NCI-H1930 (cell line): Measurements from ENCODE around the gene TSPYL1.
"Not testable (repeated sequence)": the region's sequence is repeated elsewhere in the genome, so short reads cannot be mapped to it uniquely, and the experiment has no call there.

Source experiments
- DNase-seq, 2 experiments: peaks; one replicate each; lab custom pipeline; 2025; lab: John Stamatoyannopoulos, UW

The TSPYL1 gene

DNA sequence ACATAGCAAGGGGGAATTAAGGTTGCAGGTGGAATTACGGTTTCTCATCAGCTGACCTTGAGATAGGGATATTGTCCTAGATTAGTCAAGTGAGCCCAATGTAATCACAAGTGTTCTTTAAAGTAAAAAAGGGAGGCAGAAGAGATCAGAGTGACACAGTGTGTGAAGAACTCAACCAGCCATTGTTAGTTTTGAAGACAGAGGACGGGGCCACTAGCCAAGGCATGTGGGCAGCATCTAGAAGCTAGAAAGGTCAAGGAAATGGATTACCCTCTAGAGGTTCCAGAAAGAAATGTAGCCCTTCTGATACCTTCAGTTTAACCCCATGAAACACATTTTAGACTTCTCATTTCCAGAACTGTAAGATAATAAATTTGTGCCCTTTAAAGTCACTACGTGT is 18.5 kb upstream of the TSPYL1 start:
- no peak for DNase-seq

DNA sequence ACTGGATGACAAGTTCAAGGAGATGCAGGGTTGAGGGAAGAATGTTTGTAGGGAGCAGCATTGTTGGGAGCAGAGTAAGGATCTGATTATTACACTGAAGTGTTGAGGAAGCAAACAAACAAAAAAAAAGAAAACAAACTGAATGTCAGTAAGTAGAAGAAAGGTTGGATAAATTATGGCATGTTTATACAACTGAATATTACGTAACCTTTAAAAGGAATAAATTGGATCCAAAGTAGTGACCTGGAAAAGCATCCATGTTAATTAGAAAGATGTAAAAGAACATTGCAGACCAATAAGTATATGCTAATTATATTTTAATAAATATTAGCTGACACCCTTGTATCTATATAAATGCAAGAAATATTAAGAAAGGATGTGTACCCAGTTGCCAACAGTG is 12.8 kb upstream of the TSPYL1 start:
- no peak for DNase-seq

DNA sequence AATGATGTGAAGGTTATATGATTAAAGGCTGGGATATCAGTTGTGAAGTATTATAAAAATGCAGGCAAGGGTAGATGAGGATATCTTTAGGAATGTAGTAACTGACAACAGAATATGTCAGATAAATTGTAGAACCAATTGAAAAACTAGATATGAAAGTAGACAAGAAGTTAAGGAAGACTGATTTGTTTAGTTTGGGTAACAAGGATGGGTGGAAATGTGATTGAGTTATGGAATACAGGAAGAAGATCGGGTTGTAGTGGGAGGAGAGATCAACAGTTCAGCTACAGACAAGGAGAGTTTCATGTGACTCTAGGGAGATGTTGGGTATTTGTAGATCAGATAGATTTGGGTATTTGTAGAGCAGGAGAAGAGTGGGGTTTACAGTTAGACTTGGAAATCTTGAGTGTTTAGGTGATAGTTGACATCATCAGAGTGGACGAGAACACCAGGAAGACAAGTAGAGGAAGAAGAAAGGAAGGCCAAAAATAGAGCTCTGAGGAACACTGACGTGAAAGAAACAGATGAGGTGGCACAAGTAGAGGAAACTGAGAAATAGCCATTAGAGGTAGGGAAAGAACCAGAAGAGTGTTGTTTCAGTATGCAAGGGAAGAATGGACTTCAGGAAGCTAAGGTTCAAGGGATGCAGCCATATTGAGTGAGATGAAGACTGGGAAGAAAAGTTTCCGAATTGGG is 12.1 kb upstream of the TSPYL1 start:
- no peak for DNase-seq

DNA sequence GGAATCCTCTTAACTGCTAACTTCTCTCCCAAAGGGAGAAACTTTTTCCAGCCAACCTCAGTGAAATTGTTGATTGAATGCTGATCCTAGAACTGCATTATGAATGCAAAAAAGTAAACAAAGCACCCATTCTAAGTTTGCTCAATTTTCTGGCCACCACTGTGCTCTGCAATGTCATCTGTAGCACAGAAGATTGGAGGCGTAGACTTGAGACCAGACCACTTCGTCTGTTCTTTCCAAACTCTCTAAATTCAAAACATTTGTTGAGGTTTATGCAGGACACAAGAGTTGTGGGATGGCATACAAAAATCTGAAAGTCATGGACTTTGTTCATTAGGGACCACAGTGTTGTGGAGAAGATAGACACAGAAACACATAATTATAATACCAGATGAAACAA is 11.1 kb upstream of the TSPYL1 start:
- DNase-seq, result no peak

DNA sequence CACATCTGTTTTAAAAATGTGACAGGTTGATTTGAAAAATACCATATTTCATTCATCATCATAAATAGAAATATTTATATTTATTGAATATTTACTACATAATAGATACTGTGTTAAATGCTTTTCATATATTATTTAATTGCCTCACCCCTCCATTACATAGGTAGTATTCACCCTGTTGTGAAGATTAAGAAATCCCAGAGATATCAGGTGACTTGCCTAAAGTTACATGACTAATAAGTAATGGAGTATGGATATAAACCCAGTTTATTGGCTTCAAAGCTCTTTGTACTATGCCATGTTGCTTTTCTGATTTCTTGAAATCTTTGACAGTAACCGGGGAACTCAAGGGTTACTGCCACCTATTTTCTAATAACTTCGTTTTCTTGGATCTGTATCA is 10.1 kb upstream of the TSPYL1 start:
- DNase-seq, result no peak

DNA sequence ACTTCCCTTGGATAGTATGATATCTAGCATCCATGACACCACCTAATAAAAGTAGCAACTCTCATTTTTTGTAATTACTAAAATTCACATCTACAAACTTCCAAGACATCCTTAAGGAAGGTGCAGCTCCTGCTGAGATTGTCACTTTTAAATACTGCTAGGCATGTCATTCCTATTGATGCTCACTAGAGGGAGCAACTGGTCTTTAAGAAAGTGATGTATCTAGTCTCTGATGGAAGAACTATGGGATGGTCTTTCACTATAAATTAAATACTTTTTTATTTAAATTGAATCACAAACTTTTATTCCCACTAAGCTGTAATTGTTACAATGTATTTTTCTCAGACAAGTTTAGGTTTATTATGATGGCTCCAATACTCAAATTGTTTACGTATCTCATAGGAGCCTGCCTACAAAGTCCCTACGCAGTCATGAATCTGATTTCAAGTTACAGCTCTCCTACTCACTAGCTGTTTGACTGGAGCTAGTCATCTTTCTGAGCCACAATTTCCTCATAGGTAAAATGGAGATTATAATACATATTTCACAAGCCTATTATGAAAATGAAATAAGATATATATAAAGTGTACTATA is 8.1 kb upstream of the TSPYL1 start:
- DNase-seq, result peak in 1 of 2 experiments; percentile 53

DNA sequence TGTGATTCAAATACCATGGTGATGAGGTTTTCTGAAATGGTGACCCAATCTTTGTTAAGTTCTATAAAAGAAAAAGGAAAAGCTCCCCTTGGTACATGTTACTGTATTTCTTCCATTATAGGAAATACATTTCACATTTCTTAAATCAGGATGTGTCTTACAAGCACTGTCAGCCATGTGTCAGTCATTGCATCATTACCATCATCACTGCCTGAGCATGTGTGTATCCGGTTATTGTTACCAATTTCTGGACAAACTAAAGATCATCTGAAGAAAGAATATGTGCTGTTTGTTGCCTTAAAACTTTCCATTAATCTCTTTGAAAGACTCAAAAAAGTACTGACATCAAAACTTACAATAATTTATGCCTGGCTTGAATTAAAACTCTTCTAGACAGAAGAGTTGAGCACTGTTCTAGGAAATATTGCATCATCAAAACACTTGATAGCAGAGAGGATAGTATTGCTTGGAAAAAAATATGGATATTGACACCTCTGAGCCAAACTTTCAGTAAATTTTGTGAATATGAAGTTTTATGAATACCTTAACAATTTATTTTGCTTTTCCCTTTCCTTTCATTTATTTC is 7.1 kb upstream of the TSPYL1 start:
- DNase-seq, result no peak

DNA sequence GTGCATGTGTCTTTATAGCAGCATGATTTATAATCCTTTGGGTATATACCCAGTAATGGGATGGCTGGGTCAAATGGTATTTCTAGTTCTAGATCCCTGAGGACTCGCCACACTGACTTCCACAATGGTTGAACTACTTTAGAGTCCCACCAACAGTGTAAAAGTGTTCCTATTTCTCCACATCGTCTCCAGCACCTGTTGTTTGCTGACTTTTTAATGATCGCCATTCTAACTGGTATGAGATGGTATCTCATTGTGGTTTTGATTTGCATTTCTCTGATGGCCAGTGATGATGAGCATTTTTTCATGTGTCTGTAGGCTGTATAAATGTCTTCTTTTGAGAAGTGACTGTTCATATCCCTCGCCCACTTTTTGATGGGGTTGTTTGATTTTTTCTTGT is 5.3 kb upstream of the TSPYL1 start:
- DNase-seq, result not testable (repeated sequence)

DNA sequence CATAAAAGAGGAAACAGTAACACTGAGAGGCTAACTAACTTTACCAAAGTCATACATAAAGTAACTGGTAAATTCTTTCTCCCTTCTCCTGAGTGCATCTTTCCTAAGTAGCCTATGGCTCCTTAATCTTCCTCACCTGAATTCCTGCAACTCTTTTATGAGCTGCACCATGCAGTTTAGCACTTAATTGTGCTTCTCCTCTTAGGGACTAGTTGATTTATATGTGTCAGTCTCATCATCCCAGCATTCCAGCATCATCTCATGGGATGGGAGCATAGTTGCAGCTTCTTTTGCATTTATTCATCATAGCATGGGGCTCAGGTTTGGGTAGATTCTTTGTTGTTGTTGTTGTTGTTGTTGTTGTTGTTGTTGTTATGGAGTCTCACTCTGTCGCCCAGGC is 3.5 kb upstream of the TSPYL1 start:
- no peak for DNase-seq

DNA sequence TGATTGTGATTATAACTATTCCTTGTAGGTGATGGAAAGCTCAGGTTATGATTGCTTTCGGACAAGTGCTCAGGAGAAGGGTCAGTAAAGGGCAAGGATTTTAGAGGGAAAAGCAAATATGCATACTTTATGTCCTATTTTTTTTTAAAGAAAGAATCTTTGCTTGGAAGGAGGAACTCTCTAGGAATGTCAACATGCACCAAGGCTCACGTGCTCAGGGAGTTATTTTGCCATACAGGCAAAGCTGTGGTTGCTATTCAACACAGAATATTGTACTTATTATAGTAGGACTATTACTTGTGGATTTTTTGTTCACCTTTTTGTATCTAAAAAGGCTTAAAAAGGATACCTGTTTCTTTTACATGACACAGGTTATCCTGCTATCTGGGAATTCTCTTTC is 3.0 kb upstream of the TSPYL1 start:
- no peak for DNase-seq

DNA sequence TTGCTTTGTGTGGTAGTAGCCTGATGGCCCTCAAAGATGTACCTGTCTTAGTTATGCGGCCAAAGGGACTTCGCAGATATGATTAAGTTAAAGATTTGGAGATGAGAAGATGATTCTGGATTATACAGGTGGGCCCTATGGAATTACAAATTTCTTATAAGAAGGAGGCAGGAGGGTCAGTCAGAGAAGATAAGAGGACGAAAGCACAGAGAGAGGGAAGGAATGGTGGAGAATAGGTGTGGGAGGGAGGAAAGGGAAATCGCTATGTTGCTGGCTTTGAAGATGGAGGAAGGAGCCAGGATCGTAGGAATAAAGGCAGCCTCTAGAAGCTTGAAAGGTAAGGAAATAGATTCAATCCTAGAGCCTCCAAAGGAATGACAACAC is 1.2 kb upstream of the TSPYL1 start:
- DNase-seq, result no peak

DNA sequence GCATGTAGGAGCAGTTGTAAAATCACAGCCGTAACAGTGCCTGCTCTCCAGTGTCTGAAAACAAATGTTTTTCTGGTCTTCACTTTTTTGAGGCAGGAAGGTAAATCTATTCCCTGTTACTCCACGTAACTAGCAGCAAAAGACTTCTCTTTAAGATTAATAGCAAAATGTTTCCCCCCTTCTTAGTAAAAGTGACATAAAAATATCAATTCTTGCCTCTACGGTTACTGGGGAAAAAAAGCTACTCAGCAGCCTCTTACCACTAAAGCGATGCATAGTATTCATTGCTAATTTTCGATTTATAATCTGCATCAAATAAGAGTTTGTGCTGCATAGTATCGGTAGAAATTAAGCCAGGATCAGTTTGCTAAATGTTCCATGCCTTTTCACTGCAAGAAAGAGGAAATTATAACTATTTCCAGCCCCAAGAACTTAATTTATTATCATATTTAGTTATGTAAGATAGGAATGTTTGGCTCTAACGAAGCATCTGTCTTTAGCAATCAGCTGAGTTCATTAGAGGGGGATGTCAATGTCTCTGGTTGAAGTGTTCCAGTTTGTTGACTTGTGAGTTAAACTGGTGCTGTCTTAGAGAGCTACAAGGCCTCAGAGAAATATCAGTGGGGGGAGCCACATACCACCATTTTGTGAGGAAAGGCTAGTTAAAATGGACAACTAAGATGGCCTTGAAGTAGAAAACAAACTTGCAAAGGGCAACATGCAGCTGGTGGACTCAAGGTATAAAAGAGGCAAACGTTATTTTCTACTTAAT is 617 bp upstream of the TSPYL1 start:
- no peak for DNase-seq

DNA sequence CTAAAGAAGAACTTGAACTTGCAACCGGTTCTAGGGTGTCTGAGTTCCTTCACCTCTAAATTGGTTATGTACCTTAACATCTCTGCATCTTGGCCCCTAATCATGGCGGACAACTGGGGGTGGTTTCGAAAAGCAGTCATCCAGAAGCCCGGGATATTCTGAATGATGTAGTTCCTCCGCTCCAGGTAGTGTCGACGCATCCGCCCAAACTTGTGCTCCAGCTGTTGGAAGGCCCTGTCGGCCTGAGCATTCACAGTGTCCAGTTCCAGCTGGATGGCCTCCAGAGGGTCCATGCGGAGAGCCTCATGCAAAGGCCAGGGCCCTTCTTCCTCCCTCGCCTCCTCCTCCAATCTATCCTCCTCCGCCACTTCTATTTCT is 887 bp downstream of the TSPYL1 start:
- DNase-seq, result no peak

DNA sequence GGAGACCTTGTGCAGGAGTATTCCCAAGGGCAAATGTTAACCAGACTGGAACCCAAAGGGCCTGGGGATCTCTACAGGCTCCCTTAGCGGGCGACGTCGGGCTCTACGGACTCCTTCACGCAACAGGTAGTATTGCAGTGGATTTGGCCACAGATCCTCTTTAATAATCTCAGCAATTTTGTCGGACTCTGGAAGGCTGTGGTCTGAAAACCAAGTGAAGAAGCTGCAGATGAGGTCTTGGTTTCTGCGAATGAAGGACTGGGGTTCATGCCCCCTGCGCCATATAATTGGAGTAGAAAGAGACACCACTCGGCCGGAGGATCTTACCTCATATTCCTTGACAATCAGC is 1.3 kb downstream of the TSPYL1 start:
- no peak for DNase-seq

DNA sequence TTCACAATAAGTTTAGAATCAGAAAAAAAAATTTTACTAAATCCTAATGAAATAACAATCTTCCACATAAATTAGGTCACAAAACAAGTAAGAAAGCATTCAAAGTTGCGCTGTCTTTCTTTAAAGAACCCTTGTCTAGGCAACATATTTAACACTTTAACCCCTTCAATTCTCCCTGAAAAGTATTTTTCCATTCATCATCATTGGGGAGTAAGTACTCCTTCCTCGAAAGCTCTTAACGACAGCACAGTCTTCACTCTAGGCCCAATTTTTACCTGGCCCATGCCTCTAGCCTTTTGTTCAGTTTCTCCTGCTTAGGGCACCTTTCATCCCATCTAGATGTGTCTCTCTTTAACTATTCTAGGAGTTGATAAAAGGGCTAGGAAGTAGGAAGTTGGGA is 2.6 kb downstream of the TSPYL1 start:
- no peak for DNase-seq

DNA sequence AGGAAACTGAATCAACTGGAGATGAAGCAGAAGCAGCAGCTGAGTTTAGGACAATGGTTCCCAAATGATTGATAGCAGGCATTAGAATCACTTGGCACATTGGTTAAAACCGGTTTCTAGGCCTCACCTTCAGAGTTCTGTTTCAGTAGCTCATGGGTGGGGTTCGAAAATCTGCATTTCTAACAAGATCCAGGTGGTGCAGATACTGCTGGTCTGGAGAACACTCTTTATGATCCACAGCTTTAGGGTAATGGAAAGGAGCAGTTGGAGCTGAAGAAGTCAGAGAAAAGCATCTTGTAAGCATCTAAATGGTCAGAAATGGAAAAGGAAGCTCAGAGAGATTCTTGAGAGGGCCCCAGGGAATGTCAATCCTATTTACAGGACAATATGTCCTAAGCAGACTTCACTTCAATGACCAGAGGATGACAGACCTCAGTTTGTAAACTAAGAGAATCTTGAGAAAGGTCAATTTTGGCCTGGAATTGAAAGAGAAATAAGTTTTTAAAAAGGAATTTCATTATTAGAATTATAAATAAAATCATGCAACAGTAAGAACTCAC is 8.5 kb downstream of the TSPYL1 start:
- DNase-seq, result no peak

DNA sequence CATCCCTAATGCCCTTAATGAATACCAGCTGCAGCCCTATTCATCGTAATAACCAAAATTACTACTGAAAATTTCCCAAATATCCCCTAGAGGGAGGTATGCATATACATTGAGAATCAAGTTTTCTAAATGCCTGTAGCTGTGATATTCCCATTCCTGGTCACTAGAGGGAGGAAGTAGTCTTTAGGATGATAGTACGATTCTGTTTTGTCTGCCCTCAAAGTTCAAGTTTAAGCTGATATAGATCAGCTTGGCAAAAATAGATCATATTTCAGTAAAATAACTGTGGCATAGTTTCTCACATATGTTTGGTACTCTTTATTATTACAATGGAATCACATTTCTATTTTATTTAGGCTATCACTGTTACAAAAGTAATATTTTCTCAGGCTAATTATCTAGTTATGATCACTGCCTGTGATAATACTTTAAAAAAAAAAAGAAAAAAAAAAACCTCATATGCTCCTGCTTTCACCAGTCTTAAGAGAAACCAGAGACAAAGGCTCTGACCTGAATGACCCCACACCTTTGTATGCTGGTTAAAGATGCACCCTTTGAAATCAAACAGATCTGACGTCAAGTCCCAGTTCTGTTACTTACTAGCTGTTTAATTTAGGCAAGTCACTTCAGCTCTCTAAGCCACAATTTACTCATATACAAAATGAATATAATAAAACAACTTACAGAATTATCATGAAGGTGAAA is 11.0 kb downstream of the TSPYL1 start:
- peak in 1 of 2 experiments; percentile 31 for DNase-seq

DNA sequence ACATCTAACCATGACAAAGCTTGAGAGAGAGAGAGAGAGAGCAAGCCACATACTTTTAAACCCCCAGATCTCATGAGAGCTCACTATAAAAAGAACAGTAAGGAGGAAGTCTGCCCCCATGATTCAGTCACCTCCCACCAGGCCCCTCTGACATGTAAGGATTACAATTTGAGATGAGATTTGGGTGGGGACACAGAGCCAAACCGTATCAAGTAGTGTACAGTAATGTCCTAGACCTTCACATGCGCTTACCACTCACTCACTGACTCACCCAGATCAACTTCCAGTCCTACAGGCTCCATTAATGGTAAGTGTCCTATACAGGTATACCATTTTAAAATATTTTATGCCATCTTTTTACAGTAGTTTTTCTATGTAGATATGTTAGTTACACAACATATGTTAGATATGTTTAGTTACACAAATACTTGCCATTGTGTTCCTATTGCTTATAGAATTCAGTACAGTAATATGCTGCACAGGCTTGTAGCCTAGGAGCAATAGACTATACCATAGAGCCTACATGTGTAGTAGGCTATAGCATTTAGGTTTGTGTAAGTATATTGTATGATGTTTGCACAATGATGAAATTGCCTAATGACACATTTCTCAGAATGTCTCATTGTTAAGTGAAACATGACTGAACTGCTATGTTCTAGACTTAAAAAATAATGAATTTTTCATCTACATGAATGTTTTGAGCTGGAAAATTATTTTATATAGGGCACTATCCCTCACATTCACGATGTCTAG is 11.7 kb downstream of the TSPYL1 start:
- DNase-seq, result no peak

DNA sequence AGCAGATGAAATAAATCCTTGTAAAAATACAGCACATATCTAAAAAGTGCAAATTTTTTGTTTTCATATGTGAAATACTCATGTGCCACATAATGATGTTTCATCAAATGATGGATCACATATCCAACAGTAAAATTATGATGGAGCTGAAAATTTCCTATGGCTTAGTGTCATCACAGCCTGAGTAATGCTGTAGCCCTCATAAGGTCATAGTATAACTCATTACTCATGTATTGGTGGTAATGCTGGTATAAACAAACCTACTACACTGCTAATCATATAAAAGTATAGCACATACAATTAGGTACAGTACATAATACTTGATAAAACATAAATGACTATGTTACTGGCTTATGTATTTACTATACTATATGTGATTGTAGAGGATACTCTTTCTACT is 12.9 kb downstream of the TSPYL1 start:
- no peak for DNase-seq

DNA sequence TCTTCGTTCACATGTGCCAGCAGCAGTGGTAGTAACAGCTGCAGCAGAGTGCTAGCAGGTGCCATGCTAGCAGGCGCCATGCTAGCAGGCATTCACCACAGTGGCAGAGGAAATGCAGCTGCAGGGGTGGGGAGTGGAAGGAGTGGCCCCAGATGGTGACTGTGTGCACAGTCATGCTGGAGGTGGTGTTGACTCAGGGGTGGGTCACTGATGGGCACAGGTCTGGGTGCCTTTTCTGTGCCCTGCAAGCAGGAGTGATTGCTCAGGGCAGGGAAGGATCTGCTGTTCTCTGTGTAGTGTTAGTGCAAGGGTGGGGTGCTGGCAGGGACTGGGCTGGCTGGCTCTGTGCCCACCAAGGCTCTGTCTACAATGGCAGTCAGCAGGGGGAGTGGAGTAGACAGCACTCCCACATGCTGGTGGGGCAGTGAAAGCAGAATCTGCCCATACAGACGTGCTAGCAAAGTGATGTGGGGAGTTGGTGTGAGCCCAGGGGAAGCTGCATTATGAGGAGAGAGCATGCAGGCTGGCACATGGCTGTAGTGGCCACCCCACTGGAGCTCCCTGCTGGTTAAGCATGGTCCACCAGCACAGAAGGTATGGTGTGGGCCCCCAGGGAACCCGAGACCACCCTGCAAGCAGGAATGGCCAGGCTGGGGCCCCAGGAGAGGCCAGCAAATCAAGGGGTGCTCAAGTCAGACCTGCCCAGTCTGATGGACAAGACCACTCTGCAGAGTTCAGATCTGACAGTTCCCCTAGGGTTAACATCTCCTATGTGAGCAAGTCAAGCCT is 14.5 kb downstream of the TSPYL1 start:
- DNase-seq, result no peak

DNA sequence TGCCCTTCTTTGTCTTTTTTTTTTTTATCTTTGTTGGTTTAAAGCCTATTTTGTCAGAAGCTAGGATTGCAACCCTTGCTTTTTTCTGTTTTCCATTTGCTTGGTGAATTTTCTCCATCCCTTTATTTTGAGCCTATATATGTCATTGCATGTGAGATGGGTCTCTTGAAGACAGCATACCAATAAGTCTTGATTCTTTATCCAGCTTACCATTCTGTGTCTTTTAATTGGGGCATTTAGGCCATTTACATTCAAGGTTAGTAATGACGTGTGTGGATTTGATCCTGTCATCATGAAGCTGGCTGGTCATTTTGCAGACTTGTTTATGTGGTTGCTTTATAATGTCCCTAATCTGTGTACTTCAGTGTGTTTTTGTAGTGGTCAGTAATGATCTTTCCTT is 16.4 kb downstream of the TSPYL1 start:
- no peak for DNase-seq
